Activated B cell treated with CpG ODN at 0.5 μM for 24 hours (primary cell): ENCODE measurements around the gene CLCN3. TPM values are rescaled to one million over a fixed set of nuclear protein-coding genes. Genes with fewer than 3 reads are reported as not detected.
"Not testable (repeated sequence)": the region's sequence is repeated elsewhere in the genome, so short reads cannot be mapped to it uniquely, and the experiment has no call there.

Source experiments
- ATAC-seq: fragments of 200-7000 bp; cut with Tn5 transposase; one replicate; pipeline ENCODE4 v1.10.0; 2021; ENCODE audit warnings: low read depth, mild to moderate bottlenecking, moderate library complexity
- CTCF ChIA-PET: fragments of 350-600 bp; sonication (Branson Sonifier 250); formaldehyde crosslinking; loops from one replicate; lab custom pipeline; 2021; ENCODE audit warnings: antibody characterized with exemption; lab: Charles Lee
- POLR2A ChIA-PET: fragments of 350-600 bp; sonication (Branson Sonifier 250); formaldehyde crosslinking; loops from one replicate; lab custom pipeline; 2021; ENCODE audit warnings: antibody characterized with exemption; lab: Charles Lee
- DNase-seq: peaks from one replicate; pipeline ENCODE4 v3.0.0; 2022
- H3K27ac Mint-ChIP-seq: one replicate; pipeline ENCODE4 v1.8.0; 2020; ENCODE audit warnings: mixed read lengths
- H3K27me3 Mint-ChIP-seq: one replicate; pipeline ENCODE4 v1.8.0; 2021; ENCODE audit warnings: mixed read lengths
- H3K36me3 Mint-ChIP-seq: one replicate; pipeline ENCODE4 v1.8.0; 2021; ENCODE audit warnings: low read depth, mixed read lengths
- H3K4me1 Mint-ChIP-seq: one replicate; pipeline ENCODE4 v1.8.0; 2021; ENCODE audit warnings: mixed read lengths
- H3K4me3 Mint-ChIP-seq: one replicate; pipeline ENCODE4 v1.8.0; 2020; ENCODE audit warnings: mild to moderate bottlenecking, mixed read lengths
- H3K9me3 Mint-ChIP-seq: one replicate; pipeline ENCODE4 v1.8.0; 2020; ENCODE audit warnings: mixed read lengths
- intact Hi-C: fragments of 100-400 bp; cut with micrococcal nuclease; formaldehyde crosslinking; loops from one replicate; pipeline ENCODE4 v1.15.1; 2024
- total RNA-seq: library from RNA; stranded (reverse); gene quantifications from 2 replicates; pipeline ENCODE4 v1.2.3, GENCODE V29; 2022
- TF ChIP-seq, protein P1 (sequence below): fragments of 200-600 bp; IDR thresholded peaks from one replicate; pipeline ENCODE4 v1.8.0; 2022; ENCODE audit warnings: antibody characterized with exemption, mild to moderate bottlenecking

Gene CLCN3
- total RNA-seq, 1 donor from 2014 or later = 28.6 TPM

DNA sequence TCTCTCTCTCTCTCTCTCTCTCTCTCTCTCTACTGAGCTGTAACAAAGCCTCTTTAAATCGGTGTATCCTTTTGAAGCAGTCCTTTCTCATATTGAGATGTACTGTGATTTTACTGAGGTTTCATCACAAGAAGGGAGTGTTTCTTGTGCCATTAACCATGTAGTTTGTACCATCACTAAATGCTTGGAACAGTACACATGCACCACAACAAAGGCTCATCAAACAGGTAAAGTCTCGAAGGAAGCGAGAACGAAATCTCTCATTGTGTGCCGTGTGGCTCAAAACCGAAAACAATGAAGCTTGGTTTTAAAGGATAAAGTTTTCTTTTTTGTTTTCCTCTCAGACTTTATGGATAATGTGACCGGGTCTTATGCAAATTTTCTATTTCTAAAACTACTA lies 100.2 kb downstream of the CLCN3 start:
- CTCF ChIA-PET = no interaction called here
- intact Hi-C loops = no loop called here

DNA sequence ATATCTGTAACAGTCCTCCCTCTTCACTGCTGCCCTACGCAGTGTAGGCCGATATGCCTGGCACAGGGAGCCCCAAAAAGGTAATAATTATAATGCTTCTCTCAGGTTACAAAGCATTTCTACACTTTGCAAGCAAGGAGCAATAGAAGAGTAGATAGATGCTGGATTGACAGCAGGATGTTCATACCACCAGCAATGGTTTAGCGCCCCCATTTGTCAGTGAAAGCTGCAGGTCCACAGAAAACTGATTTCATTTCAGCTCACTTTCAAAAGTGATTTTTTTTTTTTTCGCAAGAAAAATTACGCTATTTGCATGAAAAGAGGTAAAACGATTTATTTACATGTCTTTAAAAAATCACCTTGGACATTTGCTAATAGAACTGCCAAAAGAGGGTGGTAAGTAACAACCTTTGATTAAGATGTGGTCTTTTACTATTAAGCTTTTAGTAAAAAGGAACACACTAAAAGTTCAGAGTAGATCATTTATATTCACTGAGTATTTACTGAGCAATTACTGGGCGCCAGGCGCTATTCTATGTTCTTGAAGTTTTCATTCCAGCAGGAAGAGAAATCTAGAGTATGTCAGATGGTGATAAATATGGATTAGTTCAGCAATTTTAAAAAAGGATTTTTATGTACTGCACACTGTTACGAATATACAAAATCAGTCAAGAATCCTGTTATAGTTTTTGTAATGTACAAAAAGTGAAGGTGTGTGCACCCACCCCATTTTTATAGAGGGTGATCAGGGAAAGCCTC lies 103.0 kb downstream of the CLCN3 start:
- intact Hi-C loops = no loop called here
- no peaks in the 10 kb centered on the region for H3K27me3 Mint-ChIP-seq
- H3K36me3 Mint-ChIP-seq = peaks cover 24% of the 10 kb centered on the region
- ChIA-PET CTCF (no interaction called here), POLR2A (no interaction called here)
- no peak for DNase-seq
- TF ChIP-seq, protein P1, sequence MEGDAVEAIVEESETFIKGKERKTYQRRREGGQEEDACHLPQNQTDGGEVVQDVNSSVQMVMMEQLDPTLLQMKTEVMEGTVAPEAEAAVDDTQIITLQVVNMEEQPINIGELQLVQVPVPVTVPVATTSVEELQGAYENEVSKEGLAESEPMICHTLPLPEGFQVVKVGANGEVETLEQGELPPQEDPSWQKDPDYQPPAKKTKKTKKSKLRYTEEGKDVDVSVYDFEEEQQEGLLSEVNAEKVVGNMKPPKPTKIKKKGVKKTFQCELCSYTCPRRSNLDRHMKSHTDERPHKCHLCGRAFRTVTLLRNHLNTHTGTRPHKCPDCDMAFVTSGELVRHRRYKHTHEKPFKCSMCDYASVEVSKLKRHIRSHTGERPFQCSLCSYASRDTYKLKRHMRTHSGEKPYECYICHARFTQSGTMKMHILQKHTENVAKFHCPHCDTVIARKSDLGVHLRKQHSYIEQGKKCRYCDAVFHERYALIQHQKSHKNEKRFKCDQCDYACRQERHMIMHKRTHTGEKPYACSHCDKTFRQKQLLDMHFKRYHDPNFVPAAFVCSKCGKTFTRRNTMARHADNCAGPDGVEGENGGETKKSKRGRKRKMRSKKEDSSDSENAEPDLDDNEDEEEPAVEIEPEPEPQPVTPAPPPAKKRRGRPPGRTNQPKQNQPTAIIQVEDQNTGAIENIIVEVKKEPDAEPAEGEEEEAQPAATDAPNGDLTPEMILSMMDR = no peak
- no peak overlapping the region for H3K27ac Mint-ChIP-seq
- ATAC-seq = no peak
- H3K4me3 Mint-ChIP-seq = no peak overlapping the region
- no peaks in the 10 kb centered on the region for H3K9me3 Mint-ChIP-seq
- no peaks in the 10 kb centered on the region for H3K4me1 Mint-ChIP-seq

More for the DNA sequence above, 100.2 kb downstream of the CLCN3 start:
- Mint-ChIP-seq H3K27me3 (no peaks in the 10 kb centered on the region), H3K27ac (no peak overlapping the region), H3K4me1 (no peaks in the 10 kb centered on the region), H3K36me3 (peaks cover 37% of the 10 kb centered on the region), H3K9me3 (no peaks in the 10 kb centered on the region), H3K4me3 (no peak overlapping the region)
- ATAC-seq = no peak
- TF ChIP-seq, protein P1 = no peak
- DNase-seq = no peak
- POLR2A ChIA-PET = no interaction called here

DNA sequence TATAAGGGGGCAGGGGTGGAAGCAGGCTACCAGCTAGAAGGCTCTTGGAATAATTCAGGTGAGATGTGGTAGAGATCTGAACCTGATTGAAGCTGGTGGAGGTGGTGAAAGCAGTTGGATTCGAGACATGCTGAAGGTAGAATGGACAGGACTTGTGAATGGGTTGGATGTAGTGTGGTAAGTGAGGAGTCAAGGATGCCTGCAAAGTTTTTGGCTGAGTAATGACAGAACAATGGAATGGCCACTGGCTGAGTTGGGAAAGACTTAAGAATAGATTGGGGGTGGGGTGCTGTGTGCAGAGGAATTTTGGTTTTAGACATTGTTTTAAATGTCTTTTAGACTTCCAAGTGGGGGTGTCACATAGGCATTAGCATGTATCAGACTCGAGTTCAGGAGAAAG lies 103.9 kb downstream of the CLCN3 start:
- no peaks in the 10 kb centered on the region for H3K9me3 Mint-ChIP-seq
- H3K4me1 Mint-ChIP-seq = no peaks in the 10 kb centered on the region
- H3K36me3 Mint-ChIP-seq = peaks cover 23% of the 10 kb centered on the region
- no peak overlapping the region for H3K4me3 Mint-ChIP-seq
- H3K27ac Mint-ChIP-seq = no peak overlapping the region
- CTCF ChIA-PET = no interaction called here
- no peak for DNase-seq
- POLR2A ChIA-PET = no interaction called here
- intact Hi-C loops = no loop called here
- no peak for ATAC-seq
- TF ChIP-seq, protein P1 = no peak
- H3K27me3 Mint-ChIP-seq = no peaks in the 10 kb centered on the region

- ATAC-seq (no peak), DNase-seq (no peak)
- TF ChIP-seq, protein P1 = no peak
- no peaks in the 10 kb centered on the region for H3K4me1 Mint-ChIP-seq
- no peak overlapping the region for H3K4me3 Mint-ChIP-seq
- ChIA-PET POLR2A (interaction anchor here (0.6 kb wide), 1 partner anchor 115 kb away, joined by 3 read pairs; no protein-coding TSS in a partner anchor), CTCF (no interaction called here)
- intact Hi-C loops = no loop called here
- H3K36me3 Mint-ChIP-seq = peaks cover 24% of the 10 kb centered on the region
- no peaks in the 10 kb centered on the region for H3K27me3 Mint-ChIP-seq
- H3K9me3 Mint-ChIP-seq = no peaks in the 10 kb centered on the region
- no peak overlapping the region for H3K27ac Mint-ChIP-seq
Measured at GRCh38 chr4:169727616-169728015, 107.2 kb downstream of the CLCN3 start.

DNA sequence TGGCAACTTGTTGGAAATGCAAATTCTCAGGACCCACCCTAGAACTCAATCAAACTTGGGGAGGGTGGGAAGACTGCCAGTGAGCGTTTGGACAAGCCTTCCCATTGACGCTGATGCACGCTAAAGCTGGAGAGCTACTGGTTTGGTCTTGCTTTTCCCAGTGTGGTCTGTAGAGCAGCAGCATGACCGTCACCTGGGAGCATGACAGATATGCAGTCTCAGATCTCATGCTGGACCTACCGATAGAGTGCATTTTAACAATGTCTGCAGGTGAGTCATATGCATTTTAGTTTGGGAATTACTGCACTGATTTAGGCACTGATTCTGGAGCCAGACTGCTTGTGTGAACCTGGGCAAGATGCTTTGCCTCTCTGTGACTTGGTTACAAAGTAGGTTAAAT lies 110.2 kb downstream of the CLCN3 start:
- H3K4me3 Mint-ChIP-seq = no peak overlapping the region
- CTCF ChIA-PET = no interaction called here
- POLR2A ChIA-PET = no interaction called here

GRCh38 chr4:169738604-169739003 lies 118.2 kb downstream of the CLCN3 start:
- CTCF ChIA-PET, ATAC-seq, POLR2A ChIA-PET, DNase-seq, H3K27ac Mint-ChIP-seq, H3K4me1 Mint-ChIP-seq, H3K27me3 Mint-ChIP-seq, intact Hi-C loops, H3K4me3 Mint-ChIP-seq, H3K9me3 Mint-ChIP-seq: not testable (repeated sequence)
- peaks cover 58% of the 10 kb centered on the region for H3K36me3 Mint-ChIP-seq

More for the DNA sequence above, 110.2 kb downstream of the CLCN3 start:
- H3K27me3 Mint-ChIP-seq = no peaks in the 10 kb centered on the region
- TF ChIP-seq, protein P1 = no peak
- intact Hi-C loops = no loop called here
- DNase-seq = no peak
- H3K9me3 Mint-ChIP-seq = no peaks in the 10 kb centered on the region
- H3K4me1 Mint-ChIP-seq = no peaks in the 10 kb centered on the region
- ATAC-seq = no peak
- H3K36me3 Mint-ChIP-seq = peaks cover 32% of the 10 kb centered on the region
- no peak overlapping the region for H3K27ac Mint-ChIP-seq
